SIG-M5 (cell line): Measurements from ENCODE around the gene CFAP92.

Experiments
- DNase-seq: peaks from one replicate; lab custom pipeline; 2025; lab: John Stamatoyannopoulos, UW

Gene CFAP92

DNA sequence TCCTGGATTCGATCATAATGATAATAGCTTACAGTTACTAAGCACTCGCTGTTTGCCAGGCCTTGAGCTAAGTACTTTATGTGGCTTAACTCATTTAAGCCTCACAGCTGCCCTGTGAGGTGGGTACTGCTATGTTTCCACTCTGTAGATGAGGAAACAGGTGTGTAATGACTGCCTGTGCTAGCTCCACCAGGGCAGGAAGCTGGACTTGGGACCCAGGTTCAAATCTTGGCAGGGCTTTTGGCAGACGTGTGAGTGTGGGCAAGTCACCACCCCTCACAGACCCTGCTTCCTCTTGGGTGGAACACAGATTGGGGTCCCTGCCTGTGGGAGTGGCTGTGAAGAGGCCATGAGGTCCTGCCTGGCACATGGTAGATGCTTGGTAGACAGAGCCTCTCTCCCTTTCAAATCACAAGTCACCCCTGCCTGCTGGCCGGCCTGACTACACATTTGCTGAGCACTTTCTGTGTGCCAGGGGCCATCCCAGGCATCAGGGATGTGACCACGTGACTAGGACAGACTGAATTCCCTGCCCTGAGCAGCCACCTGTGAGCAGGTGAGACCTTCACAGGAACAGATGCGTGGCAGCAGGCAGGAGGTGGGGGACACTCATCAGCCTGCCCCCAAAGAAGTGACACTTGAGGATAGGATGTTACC lies 10.9 kb upstream of the CFAP92 start:
- no peak for DNase-seq

DNA sequence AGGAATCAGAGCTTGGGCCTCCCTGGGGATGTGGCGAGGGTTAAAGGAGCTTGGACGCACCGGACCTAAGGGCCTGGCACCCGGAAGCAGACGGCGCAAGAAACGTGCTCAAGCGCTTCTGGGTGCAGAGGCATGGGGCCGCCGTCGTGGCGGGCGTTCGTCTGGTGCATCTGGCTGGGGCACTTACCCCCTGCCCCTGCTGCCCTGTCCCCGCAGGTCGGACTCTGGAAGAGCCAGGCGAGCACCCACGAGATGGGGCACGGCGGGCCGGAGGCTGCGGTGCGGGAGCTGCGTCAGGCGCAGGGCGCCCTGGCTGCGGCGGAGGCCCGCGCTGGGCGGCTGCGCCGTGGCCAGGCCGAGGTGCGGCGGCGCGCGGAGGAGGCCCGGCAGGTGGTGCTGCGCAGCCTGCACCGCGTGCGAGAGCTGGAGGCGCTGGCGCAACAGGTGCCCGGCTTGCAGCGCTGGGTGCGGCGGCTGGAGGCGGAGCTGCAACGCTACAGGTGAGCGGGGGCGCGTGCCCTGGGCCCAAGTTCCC lies 9.8 kb upstream of the CFAP92 start:
- DNase-seq: no peak

- no peak for DNase-seq
Observed at GRCh38 chr3:129002573-129003569, 9.0 kb upstream of the CFAP92 start.

DNA sequence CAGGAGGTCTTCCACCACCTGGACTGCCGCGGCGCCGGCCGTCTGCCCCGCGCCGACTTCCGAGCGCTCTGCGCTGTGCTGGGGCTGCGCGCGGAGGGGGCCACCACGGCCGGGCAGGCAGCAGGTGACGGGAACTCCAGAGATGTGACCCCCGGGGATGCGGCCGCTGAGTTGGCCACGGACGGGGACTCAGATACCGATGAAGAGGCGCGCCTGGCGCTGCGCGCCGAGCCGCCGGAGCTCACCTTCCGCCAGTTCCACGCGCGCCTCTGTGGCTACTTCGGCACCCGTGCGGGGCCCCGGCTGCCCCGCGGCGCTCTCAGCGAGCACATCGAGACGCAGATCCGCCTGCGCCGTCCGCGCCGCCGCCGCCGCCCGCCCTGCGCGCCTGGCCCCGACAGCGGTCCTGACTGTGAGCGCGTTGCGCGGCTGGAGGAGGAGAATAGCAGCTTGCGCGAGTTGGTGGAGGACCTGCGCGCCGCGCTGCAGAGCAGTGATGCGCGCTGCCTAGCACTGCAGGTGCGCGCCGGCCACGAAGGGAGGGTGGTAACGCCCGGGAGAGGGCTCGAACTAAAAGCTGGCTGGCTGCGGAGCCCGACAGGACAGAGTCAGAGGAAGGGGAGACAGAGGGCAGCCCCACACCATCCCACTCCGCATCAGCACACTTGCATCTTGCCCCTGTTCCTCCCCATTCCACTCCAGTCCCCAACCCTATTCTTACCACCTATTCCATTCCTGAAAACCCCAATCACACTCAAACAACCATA lies 8.1 kb upstream of the CFAP92 start:
- no peak for DNase-seq

GRCh38 chr3:129001101-129001805 lies 7.4 kb upstream of the CFAP92 start, which contains the start of gene EFCC1:
Gene EFCC1 (plus strand): TSS chr3:129001304. CDS start chr3:129001629, 325 bp downstream.
- DNase-seq: no peak

DNA sequence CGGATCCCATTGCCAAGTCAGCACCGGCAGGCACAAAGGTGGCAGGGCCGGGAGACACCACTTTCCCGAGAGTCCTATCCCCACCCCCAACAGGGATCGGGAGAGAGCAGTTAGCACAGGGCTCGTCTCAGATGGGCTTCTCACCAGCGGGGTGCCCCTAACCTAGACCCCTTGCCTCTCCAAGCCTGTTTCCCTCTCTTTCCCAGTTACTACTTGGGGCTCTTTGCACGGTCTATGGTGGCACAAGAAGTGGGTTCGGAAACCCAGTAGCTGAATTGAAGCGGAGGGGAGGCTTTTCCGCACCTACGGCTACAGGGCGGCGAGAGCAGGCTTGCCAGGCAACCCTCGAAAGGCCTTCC lies 6.8 kb upstream of the CFAP92 start:
- no peak for DNase-seq

GRCh38 chr3:128999102-128999501 lies 5.2 kb upstream of the CFAP92 start:
- no peak for DNase-seq

- DNase-seq: no peak
Observed at GRCh38 chr3:128998561-128998960, 4.7 kb upstream of the CFAP92 start.

- DNase-seq: no peak
Observed at GRCh38 chr3:128997486-128998133, 3.7 kb upstream of the CFAP92 start.

DNA sequence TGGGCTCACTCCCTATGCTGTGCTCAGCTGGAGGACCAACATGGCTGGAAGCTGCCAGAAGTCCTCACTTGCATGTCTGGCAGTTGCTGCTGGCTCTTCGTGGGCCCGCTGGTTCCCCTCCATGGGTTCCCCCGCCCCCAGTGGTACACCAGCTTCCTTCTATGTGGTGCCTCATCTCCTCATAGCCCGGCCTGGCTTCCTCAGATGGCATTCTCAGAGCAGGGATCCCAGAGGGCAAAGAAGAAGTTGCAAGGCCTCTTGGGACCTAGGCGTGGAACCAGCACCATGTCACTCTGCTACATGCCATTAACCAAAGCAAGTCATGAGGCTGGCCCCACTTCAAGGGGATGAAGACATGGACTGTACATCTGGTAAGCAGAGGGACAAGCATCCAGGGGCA lies 2.9 kb upstream of the CFAP92 start:
- DNase-seq: no peak

GRCh38 chr3:128996200-128996599 lies 2.3 kb upstream of the CFAP92 start:
- no peak for DNase-seq

GRCh38 chr3:128995737-128996136 lies 1.9 kb upstream of the CFAP92 start:
- DNase-seq: no peak

- DNase-seq: no peak
Observed at GRCh38 chr3:128994581-128995546, 988 bp upstream of the CFAP92 start.

- no peak for DNase-seq
Observed at GRCh38 chr3:128994173-128994512, 267 bp upstream of the CFAP92 start.

- no peak for DNase-seq
Observed at GRCh38 chr3:128992926-128993460, 883 bp downstream of the CFAP92 start.

GRCh38 chr3:128991355-128991895 lies 2.5 kb downstream of the CFAP92 start:
- no peak for DNase-seq

DNA sequence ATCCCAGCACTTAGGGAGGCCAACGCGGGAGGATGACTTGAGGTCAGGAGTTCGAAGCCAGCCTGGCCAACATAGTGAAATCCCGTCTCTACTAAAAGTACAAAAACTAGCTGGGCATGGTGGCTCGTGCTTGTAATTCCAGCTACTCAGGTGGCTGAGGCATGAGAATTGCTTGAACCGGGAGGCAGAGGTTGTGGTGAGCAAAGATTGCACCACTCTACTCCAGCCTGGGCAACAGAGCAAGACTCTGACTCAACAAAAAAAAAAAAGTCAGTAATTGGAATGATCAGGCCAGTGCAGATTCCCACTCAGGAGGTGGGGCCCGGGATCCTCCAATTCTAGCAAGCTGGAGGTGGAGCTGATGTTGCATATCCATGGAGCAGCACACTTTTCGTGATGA lies 5.6 kb downstream of the CFAP92 start:
- no peak for DNase-seq

- DNase-seq: no peak
Observed at GRCh38 chr3:128987302-128988100, 6.4 kb downstream of the CFAP92 start.

DNA sequence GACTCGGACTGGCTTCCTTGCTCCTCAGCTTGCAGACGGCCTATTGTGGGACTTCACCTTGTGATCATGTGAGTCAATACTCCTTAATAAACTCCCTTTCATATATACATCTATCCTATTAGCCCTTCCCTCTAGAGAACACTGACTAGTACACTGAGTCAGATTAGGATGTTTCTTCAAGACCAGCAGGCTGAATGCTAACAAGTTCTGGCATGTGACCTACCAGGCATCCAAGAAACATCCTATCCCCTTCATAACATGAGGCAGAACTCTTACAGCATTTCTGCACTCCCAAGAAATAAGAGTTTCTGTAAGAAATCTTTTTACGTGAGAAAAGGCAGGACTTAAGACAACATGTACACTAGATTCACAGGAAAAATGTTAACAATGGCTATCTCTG lies 9.3 kb downstream of the CFAP92 start:
- DNase-seq: no peak
